ENCODE measurements around the gene PPP2R5C. TPM values are rescaled to one million over a fixed set of nuclear protein-coding genes. Genes with fewer than 3 reads are reported as not detected.

Gene PPP2R5C
- total and polyA plus RNA-seq, 2 donors (not counting 3 experiments of a cell fraction or from before 2014, with no cell fraction given), result 42.6 to 83.6 TPM

DNA sequence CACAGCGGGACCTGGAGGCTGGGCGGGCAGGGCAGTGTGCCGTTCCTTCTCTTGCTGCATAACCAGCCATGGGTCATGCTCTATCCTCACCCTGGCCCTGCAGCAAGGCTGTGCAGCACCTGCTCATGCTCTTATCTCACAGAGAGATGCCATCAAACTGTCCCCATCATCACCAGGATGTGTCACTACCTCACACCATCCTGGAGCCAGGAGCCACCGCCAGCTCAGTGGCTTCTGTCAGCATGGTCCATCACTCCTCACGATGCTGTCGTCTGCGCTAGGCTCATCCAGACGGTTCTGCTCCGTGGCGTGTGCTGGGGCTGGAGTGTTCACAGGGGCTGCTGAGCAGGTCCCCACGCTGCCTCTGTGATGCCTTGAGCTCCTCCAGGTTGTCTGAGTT is 125.7 kb downstream of the PPP2R5C start:
- no TSS peak for BruUV-seq (replicated peaks)

More for the DNA sequence above, 125.7 kb downstream of the PPP2R5C start:
- H3K27me3 ChIP-seq (ENCODE audit: control insufficient read depth in 2 of 2, insufficient read depth in 2 of 2, low read length in 2 of 2), result no peaks in the 10 kb centered on the region
- TF ChIP-seq, protein P1, sequence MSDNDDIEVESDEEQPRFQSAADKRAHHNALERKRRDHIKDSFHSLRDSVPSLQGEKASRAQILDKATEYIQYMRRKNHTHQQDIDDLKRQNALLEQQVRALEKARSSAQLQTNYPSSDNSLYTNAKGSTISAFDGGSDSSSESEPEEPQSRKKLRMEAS (IDR thresholded peaks at IDR 0.05; ENCODE audit: insufficient read depth, insufficient read length), result no peak
- TF ChIP-seq FOS (IDR thresholded peaks at IDR 0.05; ENCODE audit: borderline replicate concordance, insufficient read depth, low read length), result no peak
- TF ChIP-seq, protein P2, sequence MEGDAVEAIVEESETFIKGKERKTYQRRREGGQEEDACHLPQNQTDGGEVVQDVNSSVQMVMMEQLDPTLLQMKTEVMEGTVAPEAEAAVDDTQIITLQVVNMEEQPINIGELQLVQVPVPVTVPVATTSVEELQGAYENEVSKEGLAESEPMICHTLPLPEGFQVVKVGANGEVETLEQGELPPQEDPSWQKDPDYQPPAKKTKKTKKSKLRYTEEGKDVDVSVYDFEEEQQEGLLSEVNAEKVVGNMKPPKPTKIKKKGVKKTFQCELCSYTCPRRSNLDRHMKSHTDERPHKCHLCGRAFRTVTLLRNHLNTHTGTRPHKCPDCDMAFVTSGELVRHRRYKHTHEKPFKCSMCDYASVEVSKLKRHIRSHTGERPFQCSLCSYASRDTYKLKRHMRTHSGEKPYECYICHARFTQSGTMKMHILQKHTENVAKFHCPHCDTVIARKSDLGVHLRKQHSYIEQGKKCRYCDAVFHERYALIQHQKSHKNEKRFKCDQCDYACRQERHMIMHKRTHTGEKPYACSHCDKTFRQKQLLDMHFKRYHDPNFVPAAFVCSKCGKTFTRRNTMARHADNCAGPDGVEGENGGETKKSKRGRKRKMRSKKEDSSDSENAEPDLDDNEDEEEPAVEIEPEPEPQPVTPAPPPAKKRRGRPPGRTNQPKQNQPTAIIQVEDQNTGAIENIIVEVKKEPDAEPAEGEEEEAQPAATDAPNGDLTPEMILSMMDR (IDR thresholded peaks at IDR 0.05; ENCODE audit: extremely low read depth in 1 of 2, insufficient read depth in 1 of 2, low read depth in 1 of 2, low read length in 2 of 2), result no peak
- TF ChIP-seq GATA2 (IDR thresholded peaks at IDR 0.05; ENCODE audit: insufficient read depth, insufficient read length, low read depth, low read length), result no peak
- no peak for TF ChIP-seq JUN (IDR thresholded peaks at IDR 0.05; ENCODE audit: borderline replicate concordance, insufficient read depth, insufficient read length, low read depth)
- no peak for TF ChIP-seq MYC (IDR thresholded peaks at IDR 0.05; ENCODE audit: low read depth, low read length)
- TF ChIP-seq EZH2 (IDR thresholded peaks at IDR 0.05; ENCODE audit: borderline replicate concordance, low read depth, low read length, severe bottlenecking), result no peak
- TF ChIP-seq POLR2AphosphoS5 (IDR thresholded peaks at IDR 0.05; ENCODE audit: insufficient read depth, low read depth, low read length), result no peak
- no peak for TF ChIP-seq POLR2A (IDR thresholded peaks at IDR 0.05; ENCODE audit: low read depth, low read length)
- dilution Hi-C loops (cut with MboI; ENCODE audit: extremely low pct_ligation_motif_present, low sequenced_read_pairs), result no loop called here
- no peak overlapping the region for H3K4me3 ChIP-seq (replicated peaks in 1 of 3; ENCODE audit: insufficient read depth in 1 of 3, low read depth in 1 of 3, low read length in 3 of 3)
- H3K9ac ChIP-seq (replicated peaks; ENCODE audit: extremely low read depth, insufficient read depth, low read length), result no peak overlapping the region
- no peaks in the 10 kb centered on the region for H3K9me3 ChIP-seq (replicated peaks; ENCODE audit: control insufficient read depth, insufficient read depth, low read length)
- intact Hi-C loops (cut with micrococcal nuclease), result no loop called here
- peaks cover 0 to 19% of the 10 kb centered on the region in 2 experiments for H3K36me3 ChIP-seq (ENCODE audit: control insufficient read depth in 2 of 2, extremely low read depth in 1 of 2, insufficient read depth in 2 of 2, low read length in 2 of 2)
- H3K4me2 ChIP-seq (ENCODE audit: insufficient read depth, low read length), result no peak overlapping the region
- H3K4me1 ChIP-seq (ENCODE audit: control insufficient read depth, extremely low read depth, insufficient read depth, low read length), result no peaks in the 10 kb centered on the region
- H3K9me1 ChIP-seq (replicated peaks; ENCODE audit: control insufficient read depth, extremely low read depth, insufficient read depth, low read length), result no peaks in the 10 kb centered on the region
- H4K20me1 ChIP-seq (replicated peaks; ENCODE audit: control insufficient read depth, extremely low read depth, insufficient read depth, low read length), result no peaks in the 10 kb centered on the region
- ChIA-PET CTCF (interaction anchor here (1.3 to 9.0 kb wide), 2 partner anchors 13 to 116 kb away, joined by 3 to 66 read pairs; no protein-coding TSS in a partner anchor), POLR2A (no interaction called here)
- H3K79me2 ChIP-seq (ENCODE audit: control insufficient read depth, insufficient read depth, low read length), result no peaks in the 10 kb centered on the region
- DNase-seq (ENCODE audit: low read depth, low spot score), result no peak
- no peak overlapping the region for H3K27ac ChIP-seq (ENCODE audit: insufficient read depth, low read depth, low read length)
- FAIRE-seq, result no peak
- H2AFZ ChIP-seq (ENCODE audit: low read depth, low read length), result no peak overlapping the region
